EH (cell line): Measurements from ENCODE around the gene SLC7A8.

Source experiments
- DNase-seq: peaks from one replicate; pipeline ENCODE4 v3.0.0-alpha.2; 2015; ENCODE audit warnings: low read depth

Gene SLC7A8

DNA sequence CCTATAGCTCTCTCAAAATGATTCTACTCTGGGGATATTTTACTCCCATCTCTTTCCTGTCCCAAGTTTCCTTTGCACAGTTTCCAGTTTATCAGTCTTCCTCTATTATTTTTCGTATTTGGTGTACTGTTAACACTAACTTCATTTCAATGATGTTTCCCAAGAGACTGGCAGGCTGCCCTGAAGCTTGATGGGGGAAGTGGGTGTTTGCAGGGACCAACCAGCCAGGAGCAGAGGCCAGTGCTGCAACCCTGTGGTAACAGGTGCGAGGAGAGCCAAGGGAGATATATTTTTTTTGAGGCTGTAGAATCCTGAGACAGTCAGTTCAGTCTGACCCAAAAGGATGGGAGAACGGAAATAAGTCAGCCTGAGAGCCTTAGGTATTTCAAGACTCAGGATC, 52.6 kb downstream of the SLC7A8 start:
- DNase-seq, result no peak

GRCh38 chr14:23129759-23130316, 53.6 kb downstream of the SLC7A8 start:
- DNase-seq, result no peak

GRCh38 chr14:23128969-23129758, 54.3 kb downstream of the SLC7A8 start:
- no peak for DNase-seq

GRCh38 chr14:23127861-23128260, 55.6 kb downstream of the SLC7A8 start:
- DNase-seq, result no peak

DNA sequence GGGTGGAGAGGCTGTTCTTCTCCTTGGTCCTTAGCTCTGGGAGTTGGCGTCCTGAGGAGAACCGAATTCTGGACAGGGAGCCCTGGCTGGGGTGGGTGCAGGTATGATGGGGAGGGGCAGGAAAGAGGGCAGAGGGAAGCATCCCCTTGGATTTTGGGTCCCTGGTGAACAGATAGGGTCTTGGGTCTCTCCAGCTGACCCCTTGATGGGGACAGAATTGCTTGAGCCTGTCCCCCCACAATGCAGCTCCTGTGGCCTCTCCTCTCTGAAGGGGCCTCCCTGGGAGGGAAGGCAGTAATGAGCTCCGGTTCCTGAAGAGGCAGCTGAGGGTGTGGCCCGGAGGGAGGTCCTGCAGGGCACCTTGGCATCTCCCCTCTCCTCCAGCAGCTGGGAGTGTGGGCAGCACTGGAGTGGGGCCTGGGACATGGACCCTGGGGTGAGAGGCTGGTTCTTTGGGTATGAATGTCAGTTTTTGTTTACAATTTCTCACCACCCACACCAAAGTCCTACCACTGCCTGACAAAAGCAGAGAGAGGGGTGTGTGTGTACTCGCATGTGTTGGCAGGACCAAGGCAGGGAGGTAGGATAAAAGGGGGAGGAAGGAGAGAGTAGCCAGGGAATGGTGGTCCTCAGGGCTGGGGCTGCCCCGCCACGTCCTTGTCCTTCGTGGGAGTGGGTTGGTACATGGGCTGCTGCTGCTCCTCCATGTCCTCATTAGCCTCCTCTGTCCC, 56.7 kb downstream of the SLC7A8 start:
- no peak for DNase-seq

GRCh38 chr14:23125933-23126524, 57.4 kb downstream of the SLC7A8 start:
- no peak for DNase-seq

DNA sequence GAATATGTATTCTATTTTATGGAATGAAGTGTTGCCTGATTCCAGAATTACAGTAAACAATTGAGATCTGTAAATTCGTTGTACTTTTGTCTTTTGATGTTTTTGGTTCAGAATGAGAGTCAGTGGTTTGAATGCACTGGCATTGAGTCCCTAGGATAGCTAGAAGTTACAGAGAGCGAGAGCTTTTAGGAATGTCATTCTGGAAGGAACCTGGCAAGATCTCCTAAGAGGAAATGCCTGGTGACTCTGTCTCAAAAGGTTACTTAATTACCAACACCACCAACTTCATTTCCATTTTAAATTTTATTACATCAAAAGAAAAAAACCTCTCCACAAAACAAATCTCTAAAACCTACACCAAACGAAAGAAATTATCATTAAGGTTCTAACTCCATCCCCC, 58.4 kb downstream of the SLC7A8 start:
- peak; percentile 29 for DNase-seq

GRCh38 chr14:23124337-23124954, 59.0 kb downstream of the SLC7A8 start:
- no peak for DNase-seq

- peak; percentile 21 for DNase-seq
These were observed 60.0 kb downstream of the SLC7A8 start for GRCh38 chr14:23123419-23123818.

GRCh38 chr14:23122086-23122485, 61.4 kb downstream of the SLC7A8 start:
- DNase-seq, result no peak

DNA sequence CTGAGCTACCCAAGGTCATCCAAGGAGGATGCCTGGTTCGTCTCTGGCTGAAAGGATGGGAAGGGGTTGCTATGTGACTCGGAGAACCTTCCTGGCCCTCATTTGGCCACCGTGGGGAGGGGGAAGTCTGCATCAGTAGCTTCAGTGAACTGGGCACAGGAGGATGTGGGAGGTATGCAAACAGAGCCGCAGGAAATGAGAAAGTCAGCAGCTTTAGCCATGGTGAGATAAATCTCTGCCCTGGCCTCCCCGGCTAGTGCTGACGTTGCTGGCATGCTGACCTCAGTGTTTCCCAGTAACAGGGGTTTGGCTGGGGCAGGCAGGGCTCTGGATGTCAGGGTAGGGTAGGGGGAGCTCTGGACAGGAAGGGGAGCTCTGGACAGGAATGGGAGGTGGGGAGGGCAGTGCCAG, 62.1 kb downstream of the SLC7A8 start:
- DNase-seq, result peak; percentile 61

DNA sequence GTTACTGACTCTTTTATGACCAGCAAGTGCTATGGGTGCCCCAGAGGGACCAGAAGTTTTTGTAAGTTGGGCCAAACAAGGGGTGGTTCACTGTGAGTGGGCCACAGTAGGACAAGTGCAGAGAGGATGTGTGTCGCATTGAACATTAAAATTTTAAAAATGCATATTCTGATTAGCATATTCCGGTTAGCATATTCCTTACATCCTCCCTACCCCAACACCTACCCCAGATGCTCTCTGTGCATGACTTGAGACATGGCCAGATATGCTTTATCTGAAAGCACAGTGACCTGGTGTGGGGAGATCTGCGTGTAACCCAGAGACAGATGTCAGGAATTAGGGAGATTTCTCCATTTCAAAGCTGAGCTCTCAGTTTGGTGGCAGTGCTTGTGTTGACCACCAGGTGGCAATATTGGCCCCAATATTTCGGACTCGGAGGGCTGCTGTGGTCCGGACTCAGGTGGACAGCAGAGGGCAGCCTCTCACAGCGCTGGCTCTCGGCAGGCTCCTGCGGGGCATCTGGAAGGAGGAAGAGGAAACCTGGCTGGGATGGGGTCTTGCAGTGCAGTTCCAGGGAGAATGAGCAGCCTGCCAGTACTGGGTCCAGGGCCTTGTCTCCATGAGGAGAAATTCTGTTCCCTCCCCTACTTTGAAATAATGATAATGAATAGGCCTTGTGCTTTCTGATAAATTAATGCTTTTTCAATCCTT, 62.8 kb downstream of the SLC7A8 start:
- DNase-seq, result peak; percentile 85

DNA sequence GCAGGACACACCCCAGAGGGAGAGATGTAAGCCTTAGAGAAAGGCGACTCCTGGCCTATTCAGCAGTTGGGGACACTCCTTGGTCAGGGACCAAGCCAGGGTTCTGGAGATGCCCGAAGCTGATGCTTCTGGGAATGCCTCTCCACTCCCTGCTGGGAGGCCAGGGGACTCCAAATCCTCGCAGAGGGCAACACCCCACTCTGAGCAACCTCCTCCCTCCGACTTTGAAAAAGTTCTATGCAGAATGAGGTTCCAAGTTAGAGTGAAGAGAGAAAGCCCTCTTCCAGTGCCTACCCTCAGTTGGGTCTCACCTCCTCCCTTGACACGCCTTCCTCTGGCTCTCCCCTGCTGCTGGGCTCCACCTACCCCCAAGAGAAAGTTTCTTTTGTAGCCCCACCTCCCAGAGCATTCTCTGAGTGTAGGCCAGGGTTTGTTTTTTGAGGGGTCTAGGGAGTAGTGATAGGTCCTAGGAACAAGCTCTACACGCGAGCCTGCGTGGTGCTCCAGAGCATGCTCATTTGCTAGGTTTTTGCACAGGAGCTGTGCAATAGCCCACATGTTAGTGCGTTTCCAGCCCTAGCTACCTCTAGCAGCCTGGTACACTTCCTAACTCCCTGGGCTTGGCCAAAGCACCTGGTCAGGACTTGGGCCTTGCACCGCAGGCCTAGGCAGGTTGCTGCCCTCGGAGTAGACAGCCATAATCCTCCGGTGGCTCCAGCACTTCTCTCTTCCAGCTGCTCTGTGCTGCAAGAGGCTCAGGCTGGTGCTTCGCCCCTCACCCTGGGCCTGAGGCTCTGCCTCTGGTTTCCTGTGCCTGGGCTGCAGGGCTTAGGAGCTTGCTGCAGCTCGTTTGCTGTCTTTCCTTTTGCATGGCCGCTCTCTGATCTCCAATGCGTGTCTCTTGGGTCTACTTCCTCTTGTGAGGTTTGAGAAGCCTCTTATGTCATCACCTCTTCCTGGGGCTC, 63.8 kb downstream of the SLC7A8 start:
- DNase-seq, result no peak

DNA sequence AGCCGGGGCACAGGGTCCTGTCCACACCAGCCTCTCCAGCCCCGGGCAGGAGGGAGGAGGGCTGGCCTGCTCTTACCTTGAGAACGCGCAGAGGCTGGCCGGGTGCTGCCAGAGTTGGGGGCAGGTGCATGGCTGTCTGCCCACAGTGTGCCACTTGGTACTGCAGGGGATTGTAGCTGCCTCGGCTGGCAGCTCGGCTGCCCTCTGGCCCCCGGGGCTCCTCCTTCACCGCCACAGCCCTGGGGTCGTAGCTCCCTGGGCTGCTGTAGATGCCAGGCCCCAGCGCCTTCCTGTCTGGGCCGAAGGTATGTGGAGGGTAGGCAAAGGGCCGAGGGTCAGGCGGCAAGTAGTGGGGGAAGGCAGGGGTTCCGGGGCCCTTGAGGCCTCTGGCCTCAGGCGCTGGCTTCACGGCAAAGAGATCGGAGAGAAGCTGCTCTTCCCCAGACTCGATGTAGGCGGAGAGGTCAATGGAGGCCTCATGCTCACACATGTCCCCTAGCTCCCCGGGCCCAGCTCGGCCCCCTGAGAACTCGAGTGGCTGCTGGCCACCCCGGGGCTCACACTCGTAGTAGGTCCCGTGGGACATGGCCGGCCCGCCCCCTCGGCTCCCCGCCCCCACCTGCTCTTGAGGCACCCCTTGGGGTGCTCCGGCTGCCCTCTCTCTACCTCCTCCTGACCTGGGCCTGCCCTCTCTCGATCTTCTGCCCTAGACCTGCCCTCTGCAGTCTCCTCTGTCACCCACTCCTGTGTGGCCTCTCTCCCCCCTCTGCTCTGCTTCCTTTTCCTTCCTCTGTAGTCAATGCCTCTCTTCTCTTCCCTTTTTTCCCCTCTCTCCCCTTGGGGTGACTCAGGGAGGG, 64.7 kb downstream of the SLC7A8 start, which contains the start of gene CEBPE:
Gene CEBPE (minus strand): TSS at position 750 of the 857 bp plus-strand sequence. CDS start 164 bp downstream, at position 586.
- DNase-seq, result no peak

DNA sequence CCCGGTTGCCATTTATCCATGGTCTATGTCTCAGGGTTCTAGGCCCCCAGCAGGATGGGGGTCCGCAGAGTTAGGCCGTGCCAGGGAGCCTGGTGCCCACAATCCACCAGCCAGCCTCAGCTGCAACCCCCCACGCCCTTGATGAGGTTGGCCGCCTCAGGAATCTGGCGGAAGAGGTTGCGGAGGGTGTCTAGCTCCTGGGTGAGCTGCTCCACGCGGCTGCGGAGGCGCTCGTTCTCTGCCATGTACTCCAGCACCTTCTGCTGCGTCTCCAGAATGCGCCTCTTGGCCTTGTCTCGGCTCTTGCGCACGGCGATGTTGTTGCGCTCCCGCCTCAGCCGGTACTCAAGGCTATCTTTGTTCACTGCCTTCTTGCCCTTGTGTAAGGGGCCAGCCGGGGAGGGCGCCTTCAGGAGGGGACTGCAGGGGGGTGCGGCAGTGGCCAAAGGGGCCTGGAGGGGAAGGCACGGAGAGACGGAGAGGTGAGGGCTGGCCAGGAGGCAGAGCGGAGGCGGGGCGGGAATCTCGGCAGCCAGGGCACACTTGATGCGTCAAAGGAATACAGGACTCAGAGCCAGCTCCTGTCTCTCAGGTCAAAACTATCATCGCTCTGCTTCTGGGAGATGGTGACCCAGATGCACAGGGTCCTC, 66.0 kb downstream of the SLC7A8 start:
- no peak for DNase-seq

DNA sequence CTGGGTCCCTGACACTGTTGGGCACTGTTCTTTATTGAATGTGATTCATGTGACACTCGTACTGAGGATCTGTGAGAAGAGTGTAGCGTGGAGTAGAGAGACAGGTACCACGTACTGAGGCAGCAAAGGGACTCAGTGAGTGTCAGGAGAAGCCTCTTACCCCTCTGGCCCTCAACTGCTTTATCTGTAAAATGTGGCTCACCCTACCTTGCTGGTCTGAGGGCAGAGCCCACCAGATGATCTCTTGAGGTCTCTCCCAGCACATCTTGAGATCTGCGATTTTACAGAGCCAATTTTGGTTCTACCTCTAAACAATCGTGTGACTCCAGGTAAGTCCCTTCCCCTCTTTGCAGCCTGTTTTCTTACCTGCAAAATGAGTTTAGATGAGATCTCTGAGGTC, 67.5 kb downstream of the SLC7A8 start:
- DNase-seq, result no peak

- DNase-seq, result peak; percentile 99
These were observed 68.3 kb downstream of the SLC7A8 start for GRCh38 chr14:23115039-23115731.

DNA sequence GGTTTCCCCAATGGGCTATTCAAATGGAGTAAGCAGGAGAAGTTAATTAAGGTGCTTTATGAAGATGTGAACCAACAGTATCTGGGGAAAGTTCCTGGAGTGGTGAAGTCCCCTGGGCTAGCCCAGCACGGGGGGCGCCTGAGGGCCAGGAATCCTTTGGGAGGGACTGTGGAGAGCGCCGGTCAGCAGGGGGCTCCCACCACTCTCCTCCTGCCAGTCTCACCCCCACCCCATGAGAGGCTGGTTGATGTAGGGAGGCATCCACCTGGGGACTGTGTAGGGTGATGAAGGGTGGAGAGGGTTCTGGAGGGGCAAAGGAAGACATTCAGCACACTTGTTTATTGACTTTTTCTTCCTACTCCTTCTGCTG, 68.8 kb downstream of the SLC7A8 start:
- no peak for DNase-seq
